NT2/D1 (cell line): ENCODE data around the gene KCNJ10.
"Not testable (repeated sequence)": the region's sequence is repeated elsewhere in the genome, so short reads cannot be mapped to it uniquely, and the experiment has no call there.

ENCODE experiments used
- DNase-seq: peaks from one replicate; pipeline ENCODE4 v3.0.0-alpha.2; 2011; ENCODE audit warnings: low read depth, low spot score
- H3K27me3 ChIP-seq: 2 replicates; pipeline ENCODE4 v1.6.0; 2011; ENCODE audit warnings: mild to moderate bottlenecking; ENCODE audit not compliant: insufficient read length, insufficient read depth
- H3K36me3 ChIP-seq: 2 replicates; pipeline ENCODE4 v1.6.1; 2011; ENCODE audit warnings: mild to moderate bottlenecking, low read length, mixed read lengths; ENCODE audit not compliant: insufficient read depth, insufficient read length
- H3K4me1 ChIP-seq: 2 replicates; pipeline ENCODE4 v1.5.1; 2011; ENCODE audit not compliant: insufficient read depth, insufficient read length
- H3K4me3 ChIP-seq: 2 replicates; pipeline ENCODE4 v1.5.1; 2011; ENCODE audit warnings: low read depth; ENCODE audit not compliant: insufficient read length
- H3K9ac ChIP-seq: 2 replicates; pipeline ENCODE4 v1.6.0; 2011; ENCODE audit warnings: low read depth; ENCODE audit not compliant: insufficient read length
- H3K9me3 ChIP-seq: 2 replicates; pipeline ENCODE4 v1.5.1; 2011; ENCODE audit warnings: mild to moderate bottlenecking, low read length; ENCODE audit not compliant: insufficient read depth
- SUZ12 ChIP-seq: IDR thresholded peaks from 2 replicates; pipeline ENCODE4 v1.6.1; 2011; ENCODE audit not compliant: insufficient read length, insufficient read depth; ENCODE audit errors: extremely low read depth
- YY1 ChIP-seq: IDR thresholded peaks from 2 replicates; pipeline ENCODE4 v1.6.1; 2011; ENCODE audit not compliant: insufficient read length, insufficient read depth
- ZNF274 ChIP-seq: IDR thresholded peaks from 2 replicates; pipeline ENCODE4 v1.6.1; 2011; ENCODE audit warnings: mild to moderate bottlenecking, low read depth, low read length

The KCNJ10 gene

DNA sequence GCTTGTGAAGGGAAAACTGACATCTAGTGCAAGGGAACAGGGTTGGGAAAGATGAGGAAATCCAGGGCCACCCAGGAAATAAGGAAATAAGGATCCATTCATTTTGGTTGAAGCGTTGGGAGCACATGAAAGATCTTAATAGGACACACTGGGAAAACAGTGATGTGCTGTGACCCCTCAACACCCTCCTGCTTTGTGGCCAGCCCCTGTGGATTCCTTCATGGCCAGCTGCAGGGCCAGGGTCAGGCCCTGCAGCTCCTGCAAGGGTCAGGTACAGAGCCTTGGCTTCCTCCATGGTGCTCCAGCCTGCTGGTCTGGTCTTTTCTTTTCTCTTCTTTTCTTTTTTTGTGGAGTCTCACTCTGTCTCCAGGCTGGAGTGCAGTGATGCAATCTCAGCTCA is 19.3 kb downstream of the KCNJ10 start:
- Histone ChIP-seq H3K4me1 (peaks cover 7% of the 10 kb centered on the region), H3K4me3 (no peak overlapping the region), H3K27me3 (peaks cover 23% of the 10 kb centered on the region), H3K36me3 (no peaks in the 10 kb centered on the region), H3K9ac (no peak overlapping the region), H3K9me3 (no peaks in the 10 kb centered on the region)
- no peak for DNase-seq
- TF ChIP-seq SUZ12 (no peak), ZNF274 (no peak), YY1 (no peak)

DNA sequence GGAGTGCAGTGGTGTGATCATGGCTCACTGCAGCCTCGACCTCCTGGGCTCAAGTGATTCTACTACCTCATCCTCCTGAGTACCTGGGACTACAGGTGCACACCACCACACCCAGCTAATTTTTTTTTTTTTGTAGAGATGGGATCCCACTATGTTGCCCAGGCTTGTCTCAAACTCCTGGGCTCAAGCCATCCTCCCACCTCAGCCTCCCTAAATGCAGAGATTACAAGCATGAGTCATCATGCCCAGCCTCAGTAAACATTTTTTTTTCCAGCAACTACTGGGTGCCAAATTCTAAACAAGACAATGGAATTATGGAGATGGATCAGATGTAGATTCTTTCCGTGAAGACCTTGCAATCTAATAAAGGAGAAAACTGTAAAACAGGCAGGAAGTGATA is 19.8 kb downstream of the KCNJ10 start:
- DNase-seq, H3K4me1 ChIP-seq, H3K9me3 ChIP-seq, H3K9ac ChIP-seq, H3K4me3 ChIP-seq, H3K36me3 ChIP-seq: not testable (repeated sequence)
- H3K27me3 ChIP-seq, result peaks cover 26% of the 10 kb centered on the region

DNA sequence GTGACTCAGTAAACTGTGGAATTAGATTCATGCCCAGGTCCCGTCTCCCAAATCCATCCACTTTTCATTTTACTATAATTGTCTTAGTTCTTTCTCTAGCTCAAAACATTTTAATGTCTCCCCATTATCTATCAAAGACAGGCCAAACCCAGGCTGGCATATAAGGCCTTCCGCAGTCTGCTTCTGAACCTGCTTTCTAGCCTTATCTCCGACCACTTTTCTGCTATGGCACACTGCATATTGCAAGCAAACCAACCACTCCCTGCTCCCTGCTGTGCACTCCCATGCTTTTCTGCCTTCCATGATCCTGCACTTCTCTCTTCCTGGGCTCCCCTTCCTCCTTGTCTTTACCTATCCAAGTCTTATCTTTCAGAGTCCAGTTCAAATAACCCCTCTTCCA is 20.9 kb downstream of the KCNJ10 start:
- TF ChIP-seq YY1, result no peak
- TF ChIP-seq ZNF274, result no peak
- no peak for TF ChIP-seq SUZ12
- no peaks in the 10 kb centered on the region for H3K9me3 ChIP-seq
- no peak overlapping the region for H3K9ac ChIP-seq
- peaks cover 30% of the 10 kb centered on the region for H3K27me3 ChIP-seq
- no peak overlapping the region for H3K4me3 ChIP-seq
- no peaks in the 10 kb centered on the region for H3K36me3 ChIP-seq
- no peak for DNase-seq
- peaks cover 7% of the 10 kb centered on the region for H3K4me1 ChIP-seq

DNA sequence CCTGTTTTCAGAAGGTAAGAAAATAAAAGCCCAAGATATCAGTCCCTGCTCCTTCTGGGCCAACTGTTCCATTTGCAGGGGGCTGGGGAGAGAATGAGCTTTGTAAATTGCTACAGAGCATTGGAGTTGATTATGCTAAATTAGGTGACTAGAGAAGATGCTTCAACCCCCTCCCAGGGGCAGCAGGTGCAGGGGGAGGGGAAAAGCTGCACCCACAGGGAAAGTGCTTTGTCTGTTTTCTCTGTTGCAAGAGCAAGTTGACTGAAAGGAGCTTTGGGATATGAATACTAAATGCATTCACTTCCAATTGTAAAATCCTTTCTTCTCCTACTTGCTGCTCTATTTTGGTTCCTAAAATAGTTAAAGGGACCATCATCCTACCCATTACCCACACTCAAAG is 21.6 kb downstream of the KCNJ10 start:
- DNase-seq, result no peak
- no peaks in the 10 kb centered on the region for H3K9me3 ChIP-seq
- H3K9ac ChIP-seq, result no peak overlapping the region
- TF ChIP-seq YY1 (no peak), ZNF274 (no peak), SUZ12 (no peak)
- H3K4me1 ChIP-seq, result peaks cover 7% of the 10 kb centered on the region
- no peak overlapping the region for H3K4me3 ChIP-seq
- no peaks in the 10 kb centered on the region for H3K36me3 ChIP-seq
- H3K27me3 ChIP-seq, result peaks cover 33% of the 10 kb centered on the region

DNA sequence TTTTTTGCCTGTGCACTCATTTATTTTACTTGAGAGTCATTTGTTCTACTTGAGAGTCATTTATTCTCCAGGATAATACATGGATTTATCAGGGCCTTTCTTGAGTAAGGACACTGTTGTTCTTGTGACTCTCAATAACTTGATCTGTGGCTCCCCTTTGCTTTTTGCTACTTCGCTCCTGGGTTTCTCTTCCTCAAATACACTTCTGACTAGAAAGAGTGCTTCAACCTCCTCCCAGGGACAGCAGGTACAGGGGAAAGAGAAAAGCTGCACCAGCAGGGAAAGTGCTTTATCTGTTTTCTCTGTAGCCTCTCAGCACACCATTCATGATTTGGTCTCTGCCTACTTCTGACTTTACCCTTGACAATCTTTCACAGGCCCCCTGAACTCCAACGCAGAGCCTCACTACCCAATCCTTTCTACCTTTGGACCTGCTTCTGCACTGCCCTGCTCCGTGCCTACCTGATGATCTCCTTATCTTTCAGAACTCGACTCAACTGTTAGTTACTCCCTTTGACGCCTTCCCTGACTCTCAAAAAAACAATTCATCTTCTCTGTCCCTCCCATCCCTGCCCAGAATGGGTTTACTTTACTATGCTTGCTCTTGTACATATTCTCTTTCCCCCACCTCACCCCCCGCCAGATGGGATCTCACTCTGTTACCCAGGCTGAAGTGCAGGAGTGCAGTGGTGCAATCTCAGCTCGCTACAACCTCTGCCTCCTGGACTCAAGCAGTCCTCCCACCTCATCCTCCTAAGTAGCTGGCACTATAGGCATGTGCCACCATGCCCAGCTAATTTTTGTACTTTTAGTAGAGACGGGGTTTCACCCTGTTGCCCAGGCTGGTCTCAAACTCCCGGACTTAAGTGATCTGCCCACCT is 22.6 kb downstream of the KCNJ10 start:
- Histone ChIP-seq H3K36me3 (no peaks in the 10 kb centered on the region), H3K27me3 (peaks cover 31% of the 10 kb centered on the region), H3K9me3 (no peaks in the 10 kb centered on the region), H3K4me1 (peaks cover 7% of the 10 kb centered on the region), H3K4me3 (no peak overlapping the region), H3K9ac (no peak overlapping the region)
- TF ChIP-seq YY1, result no peak
- no peak for TF ChIP-seq SUZ12
- TF ChIP-seq ZNF274, result no peak
- DNase-seq, result no peak

DNA sequence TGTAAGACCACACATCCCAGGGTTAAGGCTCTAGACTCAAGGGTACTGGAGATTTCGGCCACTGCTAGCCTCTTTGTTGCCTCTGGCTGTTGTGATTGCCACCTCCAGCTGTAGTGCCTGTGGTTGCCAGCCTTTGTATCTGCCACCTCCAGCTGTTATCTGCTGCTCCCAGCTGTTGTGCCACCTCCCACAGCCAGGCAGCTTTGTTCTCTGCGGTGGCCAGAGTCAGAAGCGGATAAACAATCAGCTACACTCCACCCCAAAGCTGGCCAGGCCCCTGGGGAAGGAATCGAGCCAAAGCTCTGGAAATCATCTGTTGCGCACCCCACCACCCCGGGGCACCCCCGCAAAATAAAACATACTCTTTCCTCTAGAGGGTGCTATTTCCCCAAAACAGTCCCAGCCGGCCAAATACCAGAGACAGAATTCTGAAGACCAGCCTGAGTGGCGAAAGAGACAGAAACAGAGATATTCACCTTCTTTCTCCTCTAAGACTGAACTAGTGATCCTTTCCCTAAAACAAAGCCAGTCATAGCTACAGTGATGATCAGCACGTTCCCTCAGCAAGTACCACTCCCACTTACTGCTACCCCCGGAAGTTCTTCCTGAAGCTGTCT is 23.4 kb downstream of the KCNJ10 start:
- H3K4me3 ChIP-seq, result no peak overlapping the region
- H3K36me3 ChIP-seq, result no peaks in the 10 kb centered on the region
- peaks cover 24% of the 10 kb centered on the region for H3K27me3 ChIP-seq
- no peaks in the 10 kb centered on the region for H3K9me3 ChIP-seq
- no peak overlapping the region for H3K9ac ChIP-seq
- TF ChIP-seq YY1 (no peak), ZNF274 (no peak), SUZ12 (no peak)
- no peak for DNase-seq
- peaks cover 7% of the 10 kb centered on the region for H3K4me1 ChIP-seq

DNA sequence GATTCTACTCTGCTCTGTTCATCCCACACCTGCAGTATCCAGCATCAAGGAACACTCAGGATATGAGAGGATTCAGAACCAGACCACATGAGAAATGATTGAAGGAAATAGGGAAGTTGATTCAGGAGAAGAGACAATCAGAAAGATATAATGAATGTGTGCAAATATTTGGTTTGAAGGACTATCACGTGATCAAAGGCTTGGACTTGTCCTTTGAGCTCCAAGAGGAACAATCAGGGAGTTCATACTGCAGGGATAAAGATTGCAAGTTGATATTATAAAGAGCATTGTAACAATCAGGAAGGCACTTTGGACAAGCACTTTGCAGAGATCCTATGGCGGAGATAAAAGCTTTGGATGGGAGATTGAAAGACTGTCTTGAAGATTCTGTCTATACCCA is 24.3 kb downstream of the KCNJ10 start:
- Histone ChIP-seq H3K4me1 (peaks cover 7% of the 10 kb centered on the region), H3K9ac (no peak overlapping the region), H3K9me3 (no peaks in the 10 kb centered on the region), H3K27me3 (peaks cover 21% of the 10 kb centered on the region), H3K4me3 (no peak overlapping the region), H3K36me3 (no peaks in the 10 kb centered on the region)
- no peak for TF ChIP-seq YY1
- no peak for TF ChIP-seq ZNF274
- TF ChIP-seq SUZ12, result no peak
- no peak for DNase-seq
